DMS53 (cell line): ENCODE data around the gene NCBP1.
"Not testable (repeated sequence)": the region's sequence is repeated elsewhere in the genome, so short reads cannot be mapped to it uniquely, and the experiment has no call there.

Experiments
- DNase-seq: peaks from one replicate; lab custom pipeline; 2025; lab: John Stamatoyannopoulos, UW

Gene NCBP1, protein sequence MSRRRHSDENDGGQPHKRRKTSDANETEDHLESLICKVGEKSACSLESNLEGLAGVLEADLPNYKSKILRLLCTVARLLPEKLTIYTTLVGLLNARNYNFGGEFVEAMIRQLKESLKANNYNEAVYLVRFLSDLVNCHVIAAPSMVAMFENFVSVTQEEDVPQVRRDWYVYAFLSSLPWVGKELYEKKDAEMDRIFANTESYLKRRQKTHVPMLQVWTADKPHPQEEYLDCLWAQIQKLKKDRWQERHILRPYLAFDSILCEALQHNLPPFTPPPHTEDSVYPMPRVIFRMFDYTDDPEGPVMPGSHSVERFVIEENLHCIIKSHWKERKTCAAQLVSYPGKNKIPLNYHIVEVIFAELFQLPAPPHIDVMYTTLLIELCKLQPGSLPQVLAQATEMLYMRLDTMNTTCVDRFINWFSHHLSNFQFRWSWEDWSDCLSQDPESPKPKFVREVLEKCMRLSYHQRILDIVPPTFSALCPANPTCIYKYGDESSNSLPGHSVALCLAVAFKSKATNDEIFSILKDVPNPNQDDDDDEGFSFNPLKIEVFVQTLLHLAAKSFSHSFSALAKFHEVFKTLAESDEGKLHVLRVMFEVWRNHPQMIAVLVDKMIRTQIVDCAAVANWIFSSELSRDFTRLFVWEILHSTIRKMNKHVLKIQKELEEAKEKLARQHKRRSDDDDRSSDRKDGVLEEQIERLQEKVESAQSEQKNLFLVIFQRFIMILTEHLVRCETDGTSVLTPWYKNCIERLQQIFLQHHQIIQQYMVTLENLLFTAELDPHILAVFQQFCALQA

DNA sequence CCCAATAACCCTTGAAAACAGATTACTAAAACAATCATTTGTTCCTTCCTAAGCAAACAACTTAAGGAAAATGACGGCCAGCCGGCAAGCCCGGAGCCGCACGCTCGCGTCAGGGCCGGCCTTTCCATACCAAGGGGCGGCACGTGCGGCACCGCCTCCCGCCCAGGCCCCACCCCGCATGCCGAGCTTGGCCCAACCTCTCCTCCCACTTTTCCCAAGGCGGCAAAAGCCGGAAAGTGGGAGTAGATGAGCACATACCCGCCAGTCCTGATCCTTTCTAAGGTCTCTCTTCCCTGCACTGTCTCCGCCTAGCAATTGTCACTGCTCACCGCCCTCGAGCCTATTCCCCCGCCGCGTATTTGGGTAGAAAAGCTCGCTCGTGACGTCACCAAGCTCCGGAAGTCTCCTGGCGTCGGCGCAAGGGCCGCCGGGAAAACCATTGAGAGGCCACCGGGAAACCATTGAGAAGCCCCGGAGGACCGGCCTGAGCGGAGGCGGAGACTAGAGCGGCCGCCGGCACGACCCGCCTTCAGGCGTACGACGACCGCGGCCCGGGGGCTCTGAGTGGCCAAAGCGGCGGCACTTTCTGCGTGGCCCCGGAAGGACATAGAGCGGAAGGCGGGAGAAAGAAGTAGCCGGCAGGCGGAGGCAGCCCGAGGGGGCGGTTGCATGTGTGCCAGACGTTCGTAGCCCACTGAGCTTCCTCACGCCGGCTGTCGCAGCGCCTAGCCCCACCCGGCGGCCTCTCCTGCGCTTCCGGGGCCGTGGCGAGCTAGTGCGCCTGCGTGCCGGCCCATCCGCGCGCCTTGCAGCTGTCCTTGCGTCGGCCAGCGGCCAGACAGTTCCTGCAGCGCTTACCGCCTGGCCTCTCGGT is at the start of gene NCBP1, which contains the start of gene TSTD2:
Gene NCBP1, plus strand, starts transcription at position 837 of the 874 bp plus-strand sequence. CDS start 61 bp downstream, outside the sequence.
Gene TSTD2, minus strand, starts transcription at position 384 of the 874 bp plus-strand sequence. CDS start 5,806 bp downstream, outside the sequence.
- peak; percentile 98 for DNase-seq

GRCh38 chr9:97584778-97585177 is 48.8 kb upstream of the NCBP1 start:
- DNase-seq, result not testable (repeated sequence)

GRCh38 chr9:97586909-97587308 is 46.7 kb upstream of the NCBP1 start:
- peak; percentile 28 for DNase-seq

DNA sequence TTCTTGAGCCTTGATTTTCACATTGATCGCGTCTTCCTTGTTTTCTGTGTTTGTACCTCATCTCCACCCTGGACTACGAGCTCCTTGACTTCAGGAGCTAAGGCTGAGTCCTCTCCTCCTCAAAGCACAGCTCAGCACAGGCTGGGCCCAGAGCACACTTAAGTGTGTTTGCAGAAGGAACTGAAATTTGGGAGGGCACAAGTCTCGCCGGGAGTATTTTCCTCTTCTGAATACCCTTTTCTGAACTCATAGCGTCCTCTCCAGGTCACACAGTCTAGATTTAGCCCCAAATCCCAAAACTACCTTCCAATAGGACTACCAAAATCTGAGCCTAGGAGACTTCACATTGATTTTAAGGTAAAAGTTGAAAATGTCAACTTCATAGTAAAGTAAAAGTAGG is 42.1 kb upstream of the NCBP1 start:
- DNase-seq, result no peak

GRCh38 chr9:97592126-97592525 is 41.5 kb upstream of the NCBP1 start:
- no peak for DNase-seq

GRCh38 chr9:97593960-97594359 is 39.7 kb upstream of the NCBP1 start:
- no peak for DNase-seq

DNA sequence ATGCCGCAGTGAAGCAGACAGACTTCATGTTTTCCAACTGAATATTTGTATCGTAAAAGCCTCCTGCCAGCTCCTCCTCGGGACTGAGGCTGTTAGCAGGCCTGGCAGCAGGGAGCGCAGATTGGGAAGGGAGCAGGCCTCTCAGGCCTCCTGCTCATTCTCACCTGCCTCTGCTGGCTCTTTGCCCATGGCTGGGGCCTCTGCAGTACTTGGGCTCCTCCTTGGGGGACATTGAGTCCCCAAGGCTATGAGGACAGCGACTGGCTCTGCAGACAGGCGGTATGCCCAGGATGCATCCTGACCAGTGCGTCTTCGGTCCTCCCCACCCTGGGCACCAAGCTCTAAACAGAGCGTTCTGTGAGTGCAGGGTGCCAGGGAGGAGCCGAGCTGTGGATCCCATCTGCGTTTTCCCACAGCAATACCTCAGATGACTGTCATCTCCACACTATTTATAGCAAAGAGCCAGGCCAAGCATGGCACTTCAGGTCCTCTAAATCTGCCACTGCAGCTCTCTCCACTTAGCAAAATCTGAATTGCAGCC is 39.2 kb upstream of the NCBP1 start:
- peak; percentile 23 for DNase-seq

DNA sequence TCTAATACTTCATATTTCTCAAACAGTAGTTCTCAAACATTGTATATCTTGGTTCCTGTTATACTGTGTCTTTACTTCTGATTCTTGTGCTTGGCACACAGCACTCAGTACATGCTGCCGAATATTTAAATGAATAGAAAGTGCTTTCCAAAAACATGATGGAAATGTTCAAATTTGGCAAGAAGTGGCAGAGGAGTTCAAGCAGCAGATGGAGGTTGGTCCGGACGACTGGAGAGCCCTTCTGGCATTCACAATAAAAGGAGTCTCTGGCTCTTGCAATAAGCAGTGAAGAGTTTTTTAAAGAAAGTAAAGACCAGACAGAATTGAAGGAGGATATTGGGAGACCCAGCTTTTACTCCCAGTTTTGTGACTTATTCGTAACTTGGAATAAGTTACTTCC is 36.7 kb upstream of the NCBP1 start:
- no peak for DNase-seq

- peak; percentile 87 for DNase-seq
These were observed 34.9 kb upstream of the NCBP1 start for GRCh38 chr9:97598461-97599288.

DNA sequence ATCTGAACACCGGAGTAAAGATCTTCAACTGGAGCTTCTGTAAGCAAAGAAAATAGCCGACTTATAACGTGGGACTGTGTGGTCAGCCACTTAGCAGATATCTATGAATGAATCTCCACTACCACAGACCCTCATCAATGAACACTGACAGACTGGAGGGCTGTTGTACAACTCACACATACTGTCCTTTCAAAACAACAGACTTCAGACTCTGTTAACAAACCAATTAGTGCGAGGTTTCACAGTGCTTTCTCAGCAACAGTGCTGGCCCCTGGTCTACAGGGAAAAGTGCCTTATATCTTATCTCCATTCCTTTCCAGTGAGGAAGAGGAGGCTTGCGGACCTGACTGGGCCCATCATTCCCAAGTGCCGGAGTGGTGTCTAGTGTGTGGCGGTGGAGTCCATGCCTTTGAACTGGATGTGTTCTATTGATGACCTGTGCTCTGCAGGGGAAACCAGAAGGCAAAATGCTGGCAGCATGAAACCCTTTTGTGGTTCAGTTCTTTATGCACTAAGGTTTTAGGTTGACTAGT is 34.2 kb upstream of the NCBP1 start:
- no peak for DNase-seq

DNA sequence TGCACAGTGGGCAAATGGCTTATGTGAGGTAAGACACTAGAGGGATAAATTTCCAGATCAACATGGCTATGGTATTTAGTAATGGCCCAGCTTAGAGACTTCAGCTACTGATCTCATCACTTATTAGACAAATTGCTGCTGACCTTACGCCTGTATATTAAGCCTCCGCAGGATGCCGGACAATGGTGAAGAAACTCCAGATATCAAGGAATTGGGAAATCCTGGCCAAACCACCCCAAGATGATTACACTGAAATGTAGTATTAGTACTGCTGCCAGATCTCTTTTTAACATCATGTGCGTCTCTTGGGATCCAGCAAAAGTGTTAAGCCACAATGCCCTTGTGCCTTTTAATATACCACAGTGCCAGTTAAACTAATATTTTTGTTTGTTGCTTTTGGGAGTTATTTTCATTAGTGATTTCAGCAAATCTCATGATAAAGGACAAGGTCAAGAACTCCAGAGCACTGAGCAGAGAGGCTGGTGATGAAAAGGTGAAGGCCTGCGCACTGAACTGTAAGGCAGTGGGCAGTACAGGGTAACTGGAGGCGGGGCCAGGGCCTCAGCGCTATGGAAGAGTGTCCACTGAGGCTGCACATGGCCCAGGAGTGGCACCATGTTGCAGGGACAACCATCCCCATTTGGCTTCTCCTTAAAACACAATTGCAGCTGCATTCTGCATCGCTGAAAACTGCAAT is 32.9 kb upstream of the NCBP1 start:
- no peak for DNase-seq

DNA sequence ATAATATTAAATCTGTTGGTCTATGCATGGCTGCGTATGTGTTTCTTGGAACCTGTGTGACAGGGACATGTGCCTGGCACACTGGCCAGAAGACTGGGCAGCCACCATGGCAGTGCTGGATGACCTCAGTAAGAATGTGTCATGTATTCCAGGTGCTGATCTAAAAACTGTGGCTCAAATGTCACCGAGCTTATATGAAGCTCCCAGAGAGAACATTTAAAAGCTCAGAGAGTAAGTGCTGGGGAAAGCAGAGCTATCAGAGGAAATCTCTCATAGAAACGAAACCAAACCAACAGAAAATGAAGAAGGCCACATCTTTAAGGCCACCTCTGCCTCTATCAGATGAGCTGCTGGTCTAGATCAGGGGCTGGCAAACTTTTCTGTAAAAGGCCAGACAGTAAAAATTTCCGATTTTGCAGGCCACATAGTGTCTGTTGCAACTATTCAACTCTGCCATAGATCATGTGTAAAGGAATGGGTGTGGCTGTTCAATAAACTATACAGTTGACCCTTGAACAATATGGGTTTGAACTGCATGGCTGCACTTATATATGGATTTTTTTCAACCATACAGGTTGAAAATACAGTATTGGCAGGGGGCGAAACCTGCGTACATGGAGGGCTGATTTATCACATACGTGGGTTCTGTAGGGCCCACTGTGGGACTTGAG is 32.3 kb upstream of the NCBP1 start:
- DNase-seq, result no peak

DNA sequence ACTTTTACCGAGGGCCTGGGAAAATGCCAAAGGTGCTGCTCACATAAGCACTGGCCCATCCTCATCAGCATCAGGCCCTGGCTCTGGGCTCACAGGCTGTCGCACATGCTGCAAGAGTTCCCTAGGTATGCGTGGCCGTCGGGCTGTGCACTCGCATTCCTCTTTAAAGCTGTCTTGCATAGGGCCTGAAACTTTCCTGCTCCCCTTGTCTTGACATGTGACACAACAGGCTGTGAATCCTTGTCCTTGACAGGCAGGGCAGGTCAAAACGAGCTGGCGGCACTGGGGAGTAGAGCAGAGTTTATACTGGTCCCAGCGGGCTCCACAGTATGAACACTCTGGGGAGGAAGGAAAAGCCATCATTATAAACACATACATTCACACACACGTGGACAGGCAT is 31.2 kb upstream of the NCBP1 start:
- DNase-seq, result no peak

DNA sequence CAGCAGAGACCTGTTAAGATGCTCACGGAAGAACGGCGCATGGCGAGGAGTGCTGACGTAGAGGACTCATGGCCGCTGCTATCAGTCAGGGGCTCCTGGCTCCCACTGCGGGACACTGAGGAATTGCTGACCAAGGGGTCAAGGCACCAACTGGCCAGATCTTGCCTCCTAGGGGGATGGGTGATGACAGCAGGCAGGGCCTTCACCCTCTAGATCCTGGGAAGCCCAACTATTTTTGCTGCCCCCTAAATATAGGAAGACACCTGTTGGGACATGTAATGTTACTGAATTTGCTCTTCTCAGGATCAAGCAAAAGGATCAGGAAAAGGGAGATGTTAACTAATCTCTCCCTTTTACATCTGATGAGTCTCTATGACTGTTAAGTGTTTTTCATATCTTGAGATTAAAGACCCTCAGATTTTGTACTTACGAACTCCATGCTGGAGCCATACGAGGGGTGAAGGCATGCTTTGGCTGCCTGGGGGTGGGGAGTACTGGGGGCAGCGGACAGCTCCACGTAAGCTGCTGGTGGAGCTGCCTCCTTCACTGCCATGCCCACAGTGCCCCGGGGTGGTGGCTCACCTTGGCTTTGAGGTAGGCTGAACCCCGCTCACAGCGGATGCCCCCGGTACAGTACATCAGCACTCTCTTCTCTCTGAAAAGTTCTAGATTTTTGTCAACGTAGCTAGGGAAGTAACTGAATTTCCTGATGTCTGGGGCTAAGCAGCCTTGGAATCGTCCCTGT is 28.5 kb upstream of the NCBP1 start:
- no peak for DNase-seq

- DNase-seq, result peak; percentile 69
These were observed 18.1 kb upstream of the NCBP1 start for GRCh38 chr9:97615439-97616072.

DNA sequence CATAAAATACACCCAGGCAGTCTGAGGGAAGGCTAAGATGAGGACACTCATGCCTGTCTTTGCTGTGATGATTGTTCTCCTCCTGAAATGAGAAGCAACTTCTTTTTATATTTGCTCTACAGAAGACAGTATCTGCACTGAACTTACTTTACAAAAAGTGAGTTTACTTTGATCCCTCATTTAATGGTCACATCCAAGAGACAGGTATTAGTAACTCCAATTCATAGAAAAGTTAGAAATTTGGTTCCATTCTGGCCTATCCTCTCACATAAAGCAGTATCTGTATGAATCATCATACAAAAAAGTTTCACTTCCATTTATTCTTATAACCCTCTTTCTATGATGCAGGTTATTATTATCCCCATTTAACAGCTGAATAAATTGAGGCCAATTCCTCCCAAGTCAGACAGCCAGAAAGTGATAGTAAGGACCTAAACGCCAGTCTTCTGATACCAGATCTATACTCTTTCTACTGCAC is 15.6 kb upstream of the NCBP1 start:
- no peak for DNase-seq

DNA sequence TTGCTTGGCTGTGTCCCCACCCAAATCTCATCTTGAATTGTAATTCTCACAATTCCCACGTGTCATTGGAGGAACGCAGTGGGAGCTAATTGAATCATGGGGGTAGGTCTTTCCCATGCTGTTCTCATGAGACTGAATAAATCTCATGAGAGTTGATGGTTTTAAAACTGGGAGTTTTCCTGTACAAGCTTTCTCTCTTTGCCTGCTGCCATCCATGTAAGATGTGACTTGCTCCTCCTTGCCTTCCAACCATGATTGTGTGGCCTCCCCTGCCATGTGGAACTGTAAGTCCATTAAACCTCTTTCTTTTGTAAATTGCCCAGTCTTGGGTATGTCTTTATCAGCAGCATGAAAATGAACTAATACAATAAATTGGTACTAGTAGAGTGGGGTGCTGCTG is 13.6 kb upstream of the NCBP1 start:
- DNase-seq, result not testable (repeated sequence)

- DNase-seq, result not testable (repeated sequence)
These were observed 11.1 kb upstream of the NCBP1 start for GRCh38 chr9:97622483-97622882.
